Left forelimb (tissue), 1 donor: ENCODE measurements around the gene NOMO2.
"Not testable (repeated sequence)": the region's sequence is repeated elsewhere in the genome, so short reads cannot be mapped to it uniquely, and the experiment has no call there.

ENCODE experiments used
- DNase-seq: peaks from one replicate; pipeline ENCODE4 v3.0.0-alpha.2; 2018; ENCODE audit warnings: low spot score

The NOMO2 gene

DNA sequence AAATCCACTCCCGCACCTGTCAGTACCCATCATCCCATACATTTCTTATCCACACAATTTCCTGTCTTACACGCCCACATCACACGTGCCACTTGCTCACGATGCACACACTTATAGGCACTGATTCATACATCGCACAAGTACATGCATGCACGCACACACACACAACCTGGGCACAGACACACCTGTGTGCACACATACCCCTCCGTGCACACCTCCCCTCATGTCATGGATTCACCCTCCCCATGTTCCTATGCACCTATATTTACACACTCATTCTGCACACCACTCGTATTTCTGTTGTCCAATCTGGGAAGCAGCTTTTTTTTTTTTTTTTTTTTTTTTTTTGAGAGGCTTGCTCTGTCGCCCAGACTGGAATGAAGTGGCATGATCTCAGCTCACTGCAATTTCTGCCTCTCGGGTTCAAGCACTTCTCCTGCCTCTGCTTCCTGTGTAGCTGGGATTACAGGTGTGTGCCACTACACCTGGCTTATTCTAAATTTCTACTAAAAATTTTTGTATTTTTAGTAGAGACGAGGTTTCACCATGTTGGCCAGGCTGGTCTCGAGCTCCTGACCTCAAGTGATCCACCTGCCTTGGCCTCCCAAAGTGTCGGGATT, 13.5 kb upstream of the NOMO2 start:
- DNase-seq: not testable (repeated sequence)

DNA sequence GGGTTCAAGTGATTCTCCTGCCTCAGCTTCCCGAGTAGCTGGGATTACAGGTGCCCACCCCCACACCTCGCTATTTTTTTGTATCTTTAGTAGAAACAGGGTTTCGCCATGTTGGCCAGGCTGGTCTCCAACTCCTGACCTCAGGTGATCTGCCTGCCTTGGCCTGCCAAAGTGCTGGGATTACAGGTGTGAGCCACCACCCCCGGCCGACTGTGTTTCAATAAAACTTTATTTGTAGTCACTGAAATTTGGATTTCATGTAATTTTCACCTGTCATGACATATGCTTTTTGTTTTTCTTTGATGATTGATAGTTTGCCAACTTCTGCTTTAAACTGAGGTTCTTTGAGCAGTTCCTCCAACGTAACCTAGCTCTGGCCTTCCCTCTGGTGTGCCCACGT, 12.0 kb upstream of the NOMO2 start:
- not testable (repeated sequence) for DNase-seq

DNA sequence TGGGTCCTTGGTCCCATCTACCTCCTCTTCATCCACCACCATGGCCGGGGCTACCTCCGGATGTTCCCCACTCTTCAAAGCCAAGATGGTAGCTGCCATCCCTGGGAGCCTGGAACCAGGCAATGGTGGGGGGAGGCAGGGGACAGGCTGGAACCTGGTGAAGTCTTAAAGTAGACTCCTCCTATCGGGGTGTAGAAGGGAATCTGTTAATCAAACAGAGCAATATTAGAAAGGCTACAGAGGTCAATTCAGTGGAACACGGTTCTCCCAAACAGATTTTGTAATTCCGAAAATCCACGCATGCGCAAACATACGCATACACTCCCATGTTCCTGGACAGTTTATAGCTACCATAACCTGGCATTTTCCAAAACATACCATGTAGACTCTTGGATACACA, 11.1 kb upstream of the NOMO2 start:
- DNase-seq: not testable (repeated sequence)

DNA sequence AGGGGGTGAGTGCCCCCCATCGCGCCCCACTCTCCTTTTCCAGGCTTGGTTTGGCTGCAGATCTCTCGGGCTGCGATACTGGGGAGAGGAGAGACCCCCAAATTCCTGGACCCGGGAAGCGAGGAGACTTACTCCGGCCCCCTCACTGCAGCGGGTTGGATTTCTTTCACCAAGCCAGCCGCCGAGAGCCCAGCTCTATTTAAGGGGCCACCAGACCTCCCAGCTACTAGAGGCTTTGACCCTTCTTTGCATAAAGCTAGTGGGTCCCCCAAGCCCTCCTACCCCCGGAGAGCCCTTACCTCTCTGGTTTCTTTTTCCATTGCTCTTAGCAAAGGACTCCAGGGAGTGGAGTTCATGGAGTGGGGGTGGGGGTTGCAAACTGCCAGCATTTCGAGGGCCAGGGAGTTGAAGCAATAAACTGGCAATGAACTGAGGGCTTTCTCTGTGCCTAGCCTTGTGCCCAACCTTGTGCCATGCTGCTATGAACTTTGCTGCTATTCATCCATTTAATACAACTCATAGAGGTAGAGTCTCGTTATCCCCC, 9.5 kb upstream of the NOMO2 start:
- not testable (repeated sequence) for DNase-seq

DNA sequence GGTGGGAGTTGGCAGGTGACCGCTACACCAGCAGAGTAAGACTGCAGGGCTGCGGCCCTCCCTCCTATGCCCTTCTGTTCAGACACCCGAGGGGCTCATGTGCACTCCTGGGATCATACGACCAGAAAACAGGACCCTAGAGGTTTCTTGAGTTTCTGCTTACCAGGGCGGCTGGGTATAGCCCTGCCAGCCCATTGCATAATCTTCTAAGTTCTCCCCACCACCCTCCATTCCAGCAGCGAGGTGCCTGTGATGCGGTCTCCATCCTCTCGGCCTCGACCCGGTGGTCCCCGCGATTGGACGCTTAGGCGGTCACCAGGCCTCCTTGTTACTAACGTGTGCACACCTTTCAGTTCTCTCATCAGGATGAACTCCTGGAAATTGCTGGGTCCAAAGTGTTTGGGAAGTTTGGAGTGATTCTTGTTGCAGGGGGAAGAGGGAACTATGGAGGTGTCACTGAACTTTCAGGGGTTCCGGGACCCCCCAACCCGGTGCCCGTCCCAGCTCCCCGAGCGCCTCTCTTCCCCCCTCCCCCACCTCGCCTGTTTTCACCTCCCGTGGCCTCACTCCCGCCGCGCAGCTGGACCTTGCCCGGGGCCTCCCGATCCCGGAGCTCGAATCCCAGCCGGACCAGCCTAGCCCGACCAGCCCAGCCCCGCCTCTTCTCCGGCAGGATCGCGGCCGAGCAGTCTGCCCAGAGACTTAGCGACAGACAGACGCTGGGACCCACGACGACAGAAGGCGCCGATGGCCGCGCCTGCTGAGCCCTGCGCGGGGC, 8.8 kb upstream of the NOMO2 start:
- not testable (repeated sequence) for DNase-seq

DNA sequence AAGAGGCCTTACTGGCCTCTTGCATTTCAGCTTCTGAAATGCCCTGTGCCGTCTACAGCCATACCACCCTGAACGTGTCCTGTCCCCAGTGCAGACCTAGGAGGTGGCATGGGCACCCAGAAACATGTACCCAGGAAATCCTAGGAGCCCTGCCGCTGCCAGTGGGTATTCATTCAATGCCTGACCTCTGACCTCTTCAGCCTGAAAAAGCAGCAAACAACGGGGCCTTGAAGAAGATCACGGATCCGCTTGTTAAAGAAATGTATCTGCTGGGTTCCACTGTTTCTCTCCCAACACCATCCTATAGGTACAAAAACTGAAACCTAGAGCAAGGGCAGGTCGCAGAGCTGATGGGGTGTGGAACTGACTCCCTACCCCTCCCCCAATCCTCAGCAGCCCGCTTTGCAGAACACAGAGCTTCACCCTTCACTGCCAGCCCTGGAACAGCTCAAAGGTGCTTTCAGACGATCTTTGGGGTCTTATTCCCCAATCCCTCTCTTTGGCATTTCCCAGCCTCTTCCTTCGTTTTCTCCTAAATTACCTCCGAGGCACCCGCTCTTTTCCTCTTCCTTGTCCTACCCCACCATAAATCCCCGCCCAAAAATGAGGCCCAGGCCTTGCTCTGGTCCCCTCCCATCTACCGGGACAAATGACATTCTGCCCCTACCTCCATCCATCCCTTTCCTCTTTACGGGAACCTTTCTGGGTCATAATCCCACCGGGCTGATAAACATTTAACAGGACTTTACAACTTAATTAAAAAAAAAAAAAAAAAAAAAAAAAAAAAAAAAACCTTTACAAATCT, 1.3 kb downstream of the NOMO2 start:
- not testable (repeated sequence) for DNase-seq

DNA sequence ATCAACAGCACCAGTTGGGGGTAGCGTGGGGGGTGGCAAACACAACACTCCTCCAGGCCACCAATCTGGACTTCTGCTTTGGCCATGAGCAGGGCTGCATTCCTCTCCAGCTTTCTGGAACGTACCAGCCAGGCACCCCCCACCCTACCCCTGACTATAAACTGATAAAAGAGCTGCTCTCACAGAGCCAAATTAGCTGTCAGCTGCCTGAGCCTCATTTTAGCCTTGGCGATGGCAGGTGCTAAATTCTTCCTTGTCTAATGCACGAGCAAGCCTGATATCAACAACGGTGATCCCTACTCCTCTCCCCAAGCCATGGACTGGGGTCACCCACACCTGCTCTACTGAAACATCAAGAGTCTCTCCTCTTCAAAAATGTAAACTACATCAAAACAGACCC, 8.2 kb downstream of the NOMO2 start:
- not testable (repeated sequence) for DNase-seq

DNA sequence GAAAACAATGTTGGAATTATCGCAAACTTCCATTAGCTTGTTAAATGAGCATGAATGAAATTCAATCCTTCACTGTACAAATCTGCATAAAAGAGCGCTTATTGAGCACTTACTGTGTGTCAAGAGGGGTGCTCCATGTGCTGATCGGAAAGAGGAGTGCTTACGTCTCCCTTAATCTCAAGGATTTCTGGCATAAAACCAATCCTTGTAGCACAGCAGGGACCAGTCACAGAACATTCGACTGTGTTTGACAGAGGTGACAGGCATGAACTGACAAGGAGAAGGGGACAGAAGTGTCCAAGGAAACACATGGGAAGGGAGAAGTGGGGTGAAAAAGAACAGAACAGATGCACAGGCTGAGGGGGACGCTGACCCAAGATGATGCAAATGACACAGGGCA, 14.5 kb downstream of the NOMO2 start:
- not testable (repeated sequence) for DNase-seq

DNA sequence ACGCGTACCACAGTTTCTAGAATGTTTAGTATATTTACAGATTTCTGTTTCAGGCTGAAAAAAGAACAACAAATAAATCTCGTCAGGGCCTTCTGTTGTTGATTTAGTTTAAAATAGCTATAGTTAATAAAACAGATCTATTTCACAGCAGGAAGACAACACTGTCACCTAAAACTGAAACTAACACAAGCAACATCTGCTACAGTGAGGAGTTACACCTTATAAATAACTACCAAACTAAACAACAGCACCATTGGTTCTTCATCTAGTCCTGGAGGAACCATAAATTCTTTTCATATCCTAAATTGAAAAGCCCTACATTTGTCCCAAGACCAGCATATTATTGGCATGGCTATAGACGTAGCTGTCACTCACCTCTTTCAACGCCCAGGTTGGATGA, 15.0 kb downstream of the NOMO2 start:
- DNase-seq: not testable (repeated sequence)

DNA sequence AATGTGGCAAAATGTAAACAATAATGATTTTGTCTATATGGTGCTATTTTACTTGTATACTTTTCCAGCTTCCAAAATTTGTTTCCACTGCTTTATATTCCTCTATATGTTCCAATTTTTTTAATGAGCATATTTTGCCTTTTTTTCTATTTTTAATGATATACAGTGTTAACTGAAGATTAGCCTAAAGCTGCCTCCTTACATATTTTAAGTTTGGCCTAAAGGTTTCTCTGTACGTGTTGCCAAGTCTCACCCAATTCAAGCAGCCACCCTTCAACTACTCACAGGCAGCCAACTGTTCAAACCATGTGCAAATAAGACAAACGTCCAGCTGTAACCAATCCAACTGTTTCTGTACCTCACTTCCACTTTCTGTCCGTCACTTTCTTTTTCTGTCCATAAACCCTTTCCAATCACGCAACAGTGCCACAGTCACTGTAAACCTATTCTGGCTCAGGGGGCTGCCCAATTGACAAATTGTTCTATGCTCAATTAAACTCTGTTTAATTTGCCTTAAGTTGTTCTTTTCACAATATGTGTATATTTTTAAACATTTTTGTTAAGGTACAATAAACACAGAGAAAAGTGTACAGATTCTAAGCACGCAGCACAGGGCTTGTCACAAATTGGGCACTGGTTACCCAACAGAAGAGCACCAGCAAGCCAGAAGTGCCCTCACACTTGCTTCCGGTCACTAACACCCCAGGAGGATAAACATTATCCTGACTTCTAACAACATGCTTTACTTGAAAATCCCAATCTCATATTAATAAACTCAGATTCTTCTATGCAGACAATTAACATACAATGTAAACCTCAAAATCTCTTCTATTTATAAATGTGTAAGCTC, 17.4 kb downstream of the NOMO2 start:
- not testable (repeated sequence) for DNase-seq

DNA sequence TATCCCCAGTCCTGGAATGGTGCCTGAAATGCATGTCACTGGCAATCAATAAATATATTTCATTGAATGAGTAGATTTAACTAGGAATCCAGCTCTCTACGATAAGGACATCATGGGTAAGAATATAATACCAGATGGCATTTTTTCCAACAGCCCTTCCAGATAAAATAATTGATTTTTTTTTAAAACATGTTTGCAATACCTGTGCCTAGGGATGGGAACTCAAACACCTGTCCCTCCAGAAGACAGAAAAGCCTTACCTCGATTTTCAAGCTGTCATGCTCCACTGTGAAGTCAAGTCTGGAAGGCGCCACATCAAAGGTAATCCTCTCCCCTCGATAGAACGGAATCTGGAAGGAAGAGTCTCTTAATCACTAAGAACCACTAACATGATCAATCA, 20.0 kb downstream of the NOMO2 start:
- DNase-seq: not testable (repeated sequence)

DNA sequence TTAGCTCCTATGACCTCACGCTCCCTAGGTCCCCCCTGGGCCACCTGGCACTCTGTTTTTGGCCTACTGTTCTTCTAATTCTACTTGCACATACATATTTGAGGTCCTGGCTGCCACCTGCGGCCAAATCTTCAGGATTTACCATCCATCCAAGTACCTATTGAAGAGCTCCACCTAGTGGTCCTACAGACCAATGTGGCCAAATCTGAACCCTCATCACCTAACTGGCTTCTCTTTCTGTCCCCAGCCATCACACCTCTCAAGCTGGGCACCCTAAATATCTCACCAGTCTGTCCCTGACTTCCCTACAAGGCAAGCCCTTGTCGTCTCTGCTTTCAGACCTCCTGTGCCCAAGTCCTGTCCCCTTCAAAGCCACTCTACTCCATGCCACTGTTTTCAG, 24.9 kb downstream of the NOMO2 start:
- DNase-seq: not testable (repeated sequence)

DNA sequence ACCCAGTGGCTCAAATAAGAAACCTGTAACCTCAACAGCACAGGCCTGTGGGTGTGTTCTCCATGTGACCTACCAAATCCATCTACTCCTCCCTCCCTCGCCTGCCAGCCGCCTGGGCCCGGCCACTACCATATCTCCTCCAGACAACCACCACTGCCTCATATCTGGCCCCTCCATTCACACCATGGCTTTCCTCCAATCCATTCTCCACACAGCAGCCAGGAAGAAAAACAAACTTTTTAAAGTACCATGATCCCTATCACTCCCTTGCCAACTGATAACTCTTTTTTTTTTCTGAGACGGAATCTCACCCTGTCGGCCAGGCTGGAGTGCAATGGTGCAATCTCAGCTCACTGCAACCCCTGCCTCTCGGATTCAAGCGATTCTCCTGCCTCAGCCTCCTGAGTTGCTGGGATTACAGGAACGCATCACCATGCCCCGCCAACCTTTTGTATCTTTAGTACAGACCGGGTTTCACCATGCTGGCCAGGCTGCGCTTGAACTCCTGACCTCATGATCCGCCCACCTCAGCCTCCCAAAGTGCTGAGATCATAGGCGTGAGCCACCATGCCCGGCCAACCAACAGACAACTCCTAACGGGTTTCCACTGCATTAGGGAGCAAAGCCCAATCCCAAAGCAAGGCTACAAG, 26.3 kb downstream of the NOMO2 start:
- not testable (repeated sequence) for DNase-seq

DNA sequence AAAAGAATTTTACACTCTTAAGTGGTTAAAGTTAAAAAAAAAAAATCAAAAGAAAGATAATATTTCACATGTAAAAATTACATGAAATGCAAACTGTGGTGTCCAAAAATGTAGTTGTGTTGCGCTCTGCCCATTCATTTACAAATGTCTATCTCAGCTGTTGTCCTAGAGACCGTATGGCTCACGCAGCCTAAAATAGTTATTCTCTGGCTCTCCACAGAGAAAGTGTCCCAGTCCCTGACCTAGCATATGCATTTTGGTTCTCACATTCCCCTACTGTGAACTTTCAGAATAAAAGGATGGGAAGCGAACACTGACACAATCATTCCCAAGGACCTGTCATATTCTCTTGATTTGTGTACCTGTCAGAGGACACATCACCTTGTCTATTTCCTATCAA, 27.6 kb downstream of the NOMO2 start:
- DNase-seq: not testable (repeated sequence)

DNA sequence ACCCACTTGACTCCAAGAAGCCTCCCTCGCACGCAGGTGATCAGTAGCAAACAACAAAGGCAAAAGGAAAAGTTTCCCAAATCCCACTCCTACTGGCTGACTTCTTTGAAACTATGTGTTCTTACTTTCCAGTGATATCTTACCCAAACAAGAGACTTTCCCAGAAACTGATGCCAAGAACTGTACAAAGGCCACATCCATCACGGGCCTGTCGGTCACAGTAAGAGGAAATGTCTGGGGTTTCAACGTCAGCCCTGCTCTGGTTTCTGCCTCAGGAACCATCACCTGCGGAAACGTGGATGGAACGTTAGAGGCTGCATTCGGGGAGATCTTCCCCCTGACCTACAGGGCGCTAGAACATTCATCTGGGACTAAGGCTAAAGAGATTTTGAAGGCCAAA, 30.6 kb downstream of the NOMO2 start:
- DNase-seq: not testable (repeated sequence)

DNA sequence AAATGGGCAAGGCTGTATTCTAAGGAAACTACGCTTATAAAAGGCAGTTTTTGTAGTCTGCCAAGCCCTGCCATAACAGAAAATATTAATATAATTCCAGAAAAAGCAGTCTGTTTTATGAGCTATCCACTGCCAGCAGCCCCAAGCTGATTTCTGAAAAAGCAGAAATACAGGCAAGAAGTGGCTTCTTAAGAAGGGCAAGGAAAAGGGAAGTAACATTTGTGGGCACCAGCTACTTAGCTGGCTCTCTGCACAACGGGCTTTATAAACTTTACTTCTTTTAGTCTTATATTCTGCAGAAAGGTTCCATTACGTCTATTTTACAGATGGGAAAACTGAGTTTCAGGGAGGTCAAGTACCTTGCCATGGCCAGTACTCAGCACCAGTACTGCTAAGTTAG, 31.6 kb downstream of the NOMO2 start:
- DNase-seq: not testable (repeated sequence)

DNA sequence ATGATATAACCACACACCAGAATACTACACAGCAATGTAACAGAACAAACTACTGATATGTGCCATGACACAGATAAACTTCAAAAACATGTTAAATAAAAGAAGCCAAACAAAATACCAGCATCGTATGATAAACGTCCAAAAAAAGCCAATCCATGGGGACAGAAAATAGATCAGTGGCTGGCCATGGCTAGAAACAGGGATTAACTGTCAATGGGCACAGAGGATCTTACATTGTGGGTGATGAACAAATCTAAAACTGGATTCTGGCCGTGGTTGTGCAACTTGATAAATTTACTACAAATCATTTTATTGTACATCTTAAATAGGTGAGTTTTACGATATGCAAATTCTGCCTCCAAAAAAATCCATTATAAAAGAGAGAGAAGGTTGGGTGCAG, 35.4 kb downstream of the NOMO2 start:
- not testable (repeated sequence) for DNase-seq

DNA sequence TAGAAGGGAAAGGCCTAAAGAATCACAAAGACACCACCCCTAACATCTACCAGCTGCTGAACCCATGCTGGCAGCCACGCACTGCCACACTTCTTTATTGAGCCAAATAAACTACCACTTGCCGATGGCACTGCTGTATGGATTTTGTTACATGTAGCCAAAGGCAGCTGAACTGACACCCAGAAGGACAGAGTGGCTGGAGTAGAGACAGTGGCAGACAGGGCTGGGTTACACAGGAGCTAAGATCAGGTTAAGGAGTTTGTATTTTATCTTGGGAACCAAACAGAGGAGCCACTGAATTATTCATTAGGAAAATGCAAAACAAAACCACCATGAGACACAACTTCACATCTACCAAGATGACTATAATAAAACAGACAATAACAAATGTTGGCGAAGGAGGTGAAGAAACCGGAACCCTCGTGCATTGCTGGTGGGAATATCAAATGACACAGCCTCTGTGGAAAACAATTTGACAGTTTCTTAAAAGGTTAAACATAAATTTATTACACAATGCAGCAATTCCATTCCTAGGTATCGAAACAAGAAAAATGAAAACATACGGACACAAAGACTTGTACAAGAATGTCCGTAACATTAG, 35.9 kb downstream of the NOMO2 start:
- DNase-seq: not testable (repeated sequence)

DNA sequence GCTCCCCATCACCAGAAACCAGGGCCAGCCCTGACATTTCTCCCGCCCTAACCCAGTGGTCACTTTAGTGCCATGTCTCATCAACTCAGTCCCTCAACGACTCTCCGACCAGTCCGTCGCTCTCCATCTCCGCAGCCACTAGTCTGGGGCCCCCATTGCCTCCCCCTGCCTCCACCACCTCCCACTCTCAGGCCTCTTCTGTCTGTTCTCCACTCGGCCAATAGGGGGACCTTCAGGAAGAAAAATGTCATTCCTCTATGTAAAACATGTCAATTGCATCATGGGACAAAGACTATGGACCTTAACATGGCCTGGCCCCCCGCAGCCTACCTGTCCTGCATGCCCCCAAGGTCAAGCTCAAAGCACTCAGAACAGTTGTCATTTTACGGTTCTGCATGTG, 39.3 kb downstream of the NOMO2 start:
- DNase-seq: not testable (repeated sequence)

DNA sequence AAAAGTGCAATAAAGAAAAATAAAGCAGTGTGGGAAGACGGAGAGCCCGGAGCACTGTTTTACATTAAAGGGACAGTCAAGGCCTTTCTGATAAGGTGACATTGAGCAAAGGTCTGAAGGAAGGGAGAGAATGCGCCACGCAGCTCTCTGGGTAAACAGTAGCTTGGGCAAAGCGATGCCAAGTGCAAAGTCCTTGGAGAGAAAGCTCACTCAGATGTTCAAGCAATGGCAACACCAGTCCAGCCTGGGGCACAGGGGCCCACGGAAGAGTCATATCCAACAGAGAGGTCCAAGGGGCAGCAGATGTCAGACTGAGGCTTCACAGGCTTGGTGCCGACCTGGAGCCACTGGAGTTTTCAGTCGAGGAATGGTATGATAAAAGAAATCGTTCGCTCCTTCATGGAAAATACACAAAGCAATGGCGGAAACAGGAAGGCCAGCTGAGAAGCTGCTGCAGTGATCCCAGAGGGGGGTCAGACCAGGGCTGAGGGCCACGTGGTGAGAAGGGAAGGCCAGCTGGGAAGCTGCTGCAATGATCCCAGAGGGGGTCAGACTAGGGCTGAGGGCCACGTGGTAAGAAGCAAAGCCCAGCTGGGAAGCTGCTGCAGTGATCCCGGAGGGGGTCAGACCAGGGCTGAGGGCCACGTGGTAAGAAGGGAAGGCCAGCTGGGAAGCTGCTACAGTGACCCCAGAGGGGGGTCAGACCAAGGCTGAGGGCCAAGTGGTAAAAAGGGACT, 40.3 kb downstream of the NOMO2 start:
- DNase-seq: not testable (repeated sequence)
